Hematopoietic multipotent progenitor cell (in vitro differentiated cells): ENCODE data around the gene FAM124A. TPM values are rescaled to one million over a fixed set of nuclear protein-coding genes. Genes with fewer than 3 reads are reported as not detected.
A peak's percentile ranks its signal among the peaks of the same experiment; 100 is the strongest.

Experiments
- DNase-seq, 3 donors: peaks; one replicate each; pipeline ENCODE4 v3.0.0-alpha.2; 2011 to 2015; ENCODE audit warnings: low read depth in 2 of 3, low spot score in 2 of 3
- total RNA-seq: library from RNA; depleted of rRNA; stranded (reverse); fragments of >200 nt; gene quantifications from one replicate; pipeline ENCODE4 v1.2.3, GENCODE V29; 2012

The FAM124A gene
- total RNA-seq, 1 donor = 0.27 TPM

DNA sequence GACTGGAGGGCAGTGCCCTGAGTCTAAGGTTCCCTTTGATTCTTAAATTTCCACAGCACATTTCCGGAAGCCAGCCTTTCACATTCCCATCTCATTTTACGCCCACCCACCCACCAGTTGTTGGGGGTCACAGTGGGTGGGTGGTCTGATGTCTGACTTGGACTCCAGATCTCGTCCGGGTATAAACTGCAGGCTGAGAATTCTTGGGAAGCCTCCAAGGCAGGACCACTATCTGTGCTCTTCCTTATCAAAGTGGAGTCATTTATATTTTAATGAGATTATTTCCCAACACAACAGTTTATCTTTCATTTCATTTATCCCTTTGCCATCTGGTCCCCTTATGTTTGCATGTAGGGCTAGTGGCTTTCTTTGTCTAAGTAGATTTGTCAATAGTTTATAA, 3.6 kb upstream of the FAM124A start:
- no peak for DNase-seq

GRCh38 chr13:51220706-51221105, 1.5 kb upstream of the FAM124A start:
- no peak for DNase-seq

DNA sequence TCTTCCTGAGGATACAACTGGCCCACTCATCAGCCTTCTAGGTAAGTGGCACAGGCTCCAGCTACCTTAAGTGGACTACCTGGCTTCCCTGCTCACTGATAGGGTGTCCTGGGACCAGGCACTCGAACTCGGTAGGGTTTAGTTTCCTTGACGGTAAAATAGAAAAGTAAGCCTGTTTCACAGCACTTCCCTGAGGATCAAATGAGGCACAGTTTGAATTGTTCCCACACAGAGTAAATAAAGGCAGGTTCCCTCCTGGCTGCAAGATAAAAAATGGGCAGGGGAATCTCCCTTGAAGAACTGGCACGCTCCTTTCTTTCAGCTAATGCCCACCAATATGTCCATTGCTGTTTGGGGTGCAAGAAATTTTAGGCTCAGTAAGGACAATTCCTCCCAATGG, 1.1 kb upstream of the FAM124A start:
- no peak for DNase-seq

- DNase-seq = no peak
Observed at GRCh38 chr13:51221674-51222036, 543 bp upstream of the FAM124A start.

GRCh38 chr13:51222686-51223559, 725 bp downstream of the FAM124A start:
- DNase-seq = peak in 2 of 3 donors; percentile 16 to 38

DNA sequence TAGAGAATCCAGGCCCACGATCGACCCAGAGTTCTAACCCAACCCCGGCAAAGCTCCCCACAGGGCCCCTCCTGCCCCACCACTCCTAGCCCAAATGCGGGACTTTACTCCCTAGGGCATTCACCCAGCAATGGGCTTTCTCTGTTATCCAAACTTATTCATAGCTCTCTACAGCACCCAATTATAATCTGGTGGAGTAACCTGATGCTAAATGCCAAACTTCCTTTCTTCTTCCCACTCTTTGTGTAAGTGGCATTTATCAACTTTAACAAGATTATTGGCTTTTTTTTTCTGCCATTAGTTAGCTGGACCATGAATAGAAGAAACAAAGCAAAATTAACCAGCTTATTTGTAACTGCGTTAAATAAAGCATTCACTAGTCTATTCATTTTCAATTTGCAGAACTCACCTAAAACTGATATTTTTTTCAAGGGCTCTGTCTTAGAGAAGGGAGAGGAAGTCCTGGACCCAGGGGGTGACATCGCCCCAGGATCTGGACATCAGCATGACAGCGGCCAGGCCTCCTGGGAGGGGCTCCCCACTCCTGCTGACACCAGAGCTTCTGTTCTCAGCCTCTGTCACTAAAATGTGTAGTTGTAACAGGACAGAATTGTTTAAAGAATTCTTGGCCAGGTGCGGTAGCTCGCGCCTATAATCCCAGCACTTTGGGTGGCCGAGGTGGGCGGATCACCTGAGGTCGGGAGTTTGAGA, 1.5 kb downstream of the FAM124A start:
- DNase-seq = no peak

GRCh38 chr13:51225029-51225428, 2.8 kb downstream of the FAM124A start:
- no peak for DNase-seq

GRCh38 chr13:51227404-51227803, 5.2 kb downstream of the FAM124A start:
- DNase-seq = no peak

DNA sequence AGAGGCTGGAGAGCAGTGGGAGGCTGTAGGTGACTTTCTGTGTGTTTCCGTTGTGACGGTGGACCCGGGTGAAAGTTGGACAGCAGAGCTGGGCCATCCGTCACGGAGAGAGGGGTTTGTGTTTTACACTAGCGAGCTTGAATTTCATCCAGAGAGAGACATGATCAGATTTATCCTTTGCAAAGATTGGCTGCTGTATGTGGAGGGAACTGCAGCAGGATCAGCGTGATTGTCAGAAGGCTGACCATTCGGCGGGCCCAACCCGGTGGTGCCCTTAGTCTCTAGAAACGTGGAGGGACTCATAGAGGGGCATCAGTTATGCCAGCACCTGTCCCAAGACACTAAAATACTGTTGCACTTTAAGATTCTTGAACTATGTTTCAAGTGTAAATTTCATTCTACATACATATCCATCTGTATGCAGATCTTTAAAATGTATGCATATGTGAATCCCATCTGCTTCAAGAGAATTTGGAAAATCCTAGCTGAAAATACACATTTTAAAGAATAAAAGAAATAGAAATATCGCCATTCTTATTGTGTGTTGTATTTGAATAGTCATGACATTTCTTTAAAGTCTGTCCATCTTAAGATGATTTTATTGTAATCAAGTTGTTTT, 7.0 kb downstream of the FAM124A start:
- DNase-seq = no peak

DNA sequence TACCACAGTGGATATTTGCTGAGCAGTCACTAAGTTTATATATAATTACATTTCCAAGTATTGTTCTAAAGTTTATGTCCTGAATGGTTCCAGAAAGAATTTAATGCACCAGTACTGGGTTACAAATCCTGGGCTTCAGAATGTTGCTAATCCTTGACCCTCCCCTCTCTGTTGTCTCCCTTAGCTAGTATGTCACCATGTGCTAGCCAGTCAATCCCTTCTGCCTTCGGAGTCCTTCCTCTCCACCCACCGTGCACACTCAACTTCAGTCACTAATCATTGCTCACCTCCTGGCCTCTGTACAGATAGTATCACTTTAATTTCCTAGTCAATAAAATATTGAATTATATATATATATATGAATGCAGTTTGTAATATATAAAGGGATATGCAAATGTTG, 7.5 kb downstream of the FAM124A start:
- DNase-seq = no peak

- DNase-seq = peak in 1 of 3 donors; percentile 21
Observed at GRCh38 chr13:51230477-51231105, 8.4 kb downstream of the FAM124A start.

- DNase-seq = no peak
Observed at GRCh38 chr13:51231456-51231855, 9.3 kb downstream of the FAM124A start.

- DNase-seq = no peak
Observed at GRCh38 chr13:51232328-51232727, 10.1 kb downstream of the FAM124A start.

DNA sequence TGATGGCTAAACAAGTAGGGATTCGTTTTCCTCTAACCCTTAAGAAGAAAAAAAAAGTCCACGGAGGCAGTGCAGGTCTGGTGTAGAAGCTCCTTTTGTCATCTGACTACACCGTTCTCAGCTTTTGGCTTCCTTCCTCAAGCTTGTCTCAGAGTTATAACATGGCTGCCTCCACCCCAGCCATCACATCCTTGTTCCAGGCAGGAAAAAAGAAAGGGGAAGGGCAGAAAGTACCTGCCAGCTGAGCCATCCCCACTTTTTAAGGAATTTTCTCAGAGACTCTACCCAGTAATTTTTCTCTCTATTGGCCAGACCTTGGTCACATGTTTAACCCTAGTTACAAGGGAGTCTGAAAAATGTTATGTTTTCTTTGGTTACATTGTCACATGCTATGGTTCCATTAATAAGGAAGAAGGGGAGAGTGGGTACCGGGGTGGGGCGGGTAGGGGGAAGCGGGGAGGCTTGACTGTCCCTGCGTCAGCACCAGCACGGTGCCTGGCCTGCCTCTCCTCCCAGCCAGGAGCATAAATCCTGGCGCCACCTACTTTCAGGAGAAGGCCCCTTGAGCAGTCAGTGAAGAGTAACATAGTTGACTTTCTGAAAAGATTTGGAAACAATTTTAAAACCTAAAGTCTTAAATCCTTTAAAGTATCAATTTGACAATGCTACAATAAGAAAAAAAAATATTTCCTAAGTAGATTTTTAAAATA, 11.1 kb downstream of the FAM124A start:
- DNase-seq = no peak

DNA sequence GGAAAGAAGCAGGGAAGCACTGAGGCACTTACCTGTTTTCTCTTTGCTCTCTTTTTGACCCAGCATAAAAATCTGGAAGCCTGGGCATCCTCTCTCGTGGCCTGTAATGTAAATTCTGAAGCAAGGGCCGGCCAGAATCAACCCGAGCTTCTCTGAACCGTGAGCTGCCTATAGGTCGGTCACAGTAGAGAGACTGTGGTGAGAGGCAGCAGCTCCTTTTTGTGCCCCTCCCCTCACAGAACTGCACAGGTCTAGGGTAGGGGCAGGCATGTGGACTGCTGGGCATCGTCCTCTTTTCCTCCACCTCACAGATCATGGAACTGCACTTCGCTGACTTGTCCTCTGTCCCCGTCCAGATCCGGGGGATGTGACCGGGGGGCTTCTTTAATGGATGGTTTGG, 12.5 kb downstream of the FAM124A start:
- DNase-seq = no peak

DNA sequence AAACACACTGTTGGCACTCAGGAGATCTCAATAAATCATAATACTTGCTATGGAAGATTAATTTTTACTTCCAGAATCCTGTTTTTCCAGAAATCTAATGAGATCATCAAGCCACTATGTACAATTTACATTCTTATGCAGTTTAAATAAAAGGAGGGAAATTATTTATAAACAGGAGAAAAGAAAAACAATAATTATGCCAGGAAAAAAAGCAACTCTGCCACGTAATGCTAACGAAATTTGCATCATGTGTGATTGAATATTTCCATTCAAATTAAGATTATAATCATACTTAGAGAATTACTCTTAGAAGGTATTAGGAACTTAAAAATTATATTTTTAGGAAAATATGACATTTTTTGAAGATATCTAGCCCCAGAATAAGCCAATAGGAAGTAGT, 13.0 kb downstream of the FAM124A start:
- DNase-seq = no peak

GRCh38 chr13:51235756-51236490, 13.7 kb downstream of the FAM124A start:
- no peak for DNase-seq

GRCh38 chr13:51236491-51236792, 14.2 kb downstream of the FAM124A start:
- no peak for DNase-seq

GRCh38 chr13:51237386-51237785, 15.2 kb downstream of the FAM124A start:
- no peak for DNase-seq

DNA sequence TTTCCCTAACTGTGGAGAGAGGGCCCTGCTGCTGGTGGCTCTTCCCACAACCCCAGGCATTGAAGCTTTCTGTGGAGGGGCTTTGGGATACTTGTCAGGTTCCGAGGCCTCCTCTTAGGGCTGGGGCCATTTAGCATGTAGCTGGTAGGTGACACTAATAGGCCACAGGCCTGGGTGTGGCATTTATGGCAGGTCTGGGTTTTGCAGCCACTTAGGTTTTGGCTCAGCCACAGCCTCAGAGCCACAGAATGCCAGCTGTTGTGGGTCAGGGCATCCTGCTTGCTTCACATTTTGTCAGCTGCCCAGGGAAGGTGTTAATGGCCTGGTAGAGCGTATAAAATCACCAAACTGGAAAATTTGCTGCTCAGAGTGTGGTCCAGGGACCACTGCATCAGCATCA, 15.7 kb downstream of the FAM124A start:
- DNase-seq = no peak
